ENCODE results near the gene CAPS.
A peak's percentile ranks its signal among the peaks of the same experiment; 100 is the strongest.

The CAPS gene

GRCh38 chr19:5937550-5937949 is 23.5 kb downstream of the CAPS start:
- DNase-seq (ENCODE audit: low read depth): no peak
- H3K4me3 ChIP-seq (ENCODE audit: low read depth, low read length): no peak overlapping the region
- TF ChIP-seq CTCF (conservative IDR thresholded peaks at IDR 0.05; ENCODE audit: low read depth, low read length): no peak

GRCh38 chr19:5940260-5941208 is 26.5 kb downstream of the CAPS start:
- no peak overlapping the region for H3K4me3 ChIP-seq (ENCODE audit: low read depth, low read length)
- no peak for TF ChIP-seq CTCF (conservative IDR thresholded peaks at IDR 0.05; ENCODE audit: low read depth, low read length)
- no peak for DNase-seq (ENCODE audit: low read depth)

GRCh38 chr19:5941673-5942072 is 27.6 kb downstream of the CAPS start:
- no peak for TF ChIP-seq CTCF (conservative IDR thresholded peaks at IDR 0.05; ENCODE audit: low read depth, low read length)
- no peak overlapping the region for H3K4me3 ChIP-seq (ENCODE audit: low read depth, low read length)
- DNase-seq (ENCODE audit: low read depth): no peak

- TF ChIP-seq CTCF (conservative IDR thresholded peaks at IDR 0.05; ENCODE audit: low read depth, low read length): no peak
- no peak overlapping the region for H3K4me3 ChIP-seq (ENCODE audit: low read depth, low read length)
- DNase-seq (ENCODE audit: low read depth): no peak
Observed at GRCh38 chr19:5943045-5943444, 29.0 kb downstream of the CAPS start.

GRCh38 chr19:5943623-5944022 is 29.6 kb downstream of the CAPS start:
- no peak for TF ChIP-seq CTCF (conservative IDR thresholded peaks at IDR 0.05; ENCODE audit: low read depth, low read length)
- H3K4me3 ChIP-seq (ENCODE audit: low read depth, low read length): no peak overlapping the region
- peak; percentile 51 for DNase-seq (ENCODE audit: low read depth)

- DNase-seq (ENCODE audit: low read depth): peak; percentile 94
- H3K4me3 ChIP-seq (ENCODE audit: low read depth, low read length): no peak overlapping the region
- TF ChIP-seq CTCF (conservative IDR thresholded peaks at IDR 0.05; ENCODE audit: low read depth, low read length): no peak
Observed at GRCh38 chr19:5947435-5947834, 33.4 kb downstream of the CAPS start.
